ENCODE measurements around the gene ZNF638.

GRCh38 chr2:71385012-71385411 is 53.4 kb downstream of the ZNF638 start:
- TF ChIP-seq POLR2A (IDR thresholded peaks at IDR 0.05; ENCODE audit: low read depth, low read length) (no peak), CTCF (conservative IDR thresholded peaks at IDR 0.05; ENCODE audit: low read depth, low read length) (no peak), SMC3 (IDR thresholded peaks at IDR 0.05; ENCODE audit: low read depth, low read length) (no peak), MXI1 (IDR thresholded peaks at IDR 0.05; ENCODE audit: borderline replicate concordance, low read depth, low read length) (0 out of 2 replicates have a peak, but pooled peaks have one; percentile 31), ELK1 (IDR thresholded peaks at IDR 0.05; ENCODE audit: borderline replicate concordance, low read depth, low read length) (no peak), CHD1 (IDR thresholded peaks at IDR 0.05; ENCODE audit: low read depth, low read length) (no peak), RAD21 (IDR thresholded peaks at IDR 0.05; ENCODE audit: low read length) (no peak), FOS (IDR thresholded peaks at IDR 0.05; ENCODE audit: low read depth, low read length) (peak; percentile 39; the same call in 1 of the 2 replicates), USF2 (IDR thresholded peaks at IDR 0.05; ENCODE audit: low read depth, low read length) (no peak), BHLHE40 (IDR thresholded peaks at IDR 0.05; ENCODE audit: low read depth, low read length) (no peak), CEBPB (IDR thresholded peaks at IDR 0.05; ENCODE audit: low read depth, low read length) (peak; percentile 98)

Measured in IMR-90 (cell line).